Activated CD4-positive, alpha-beta T cell treated with anti-CD3 and anti-CD28 coated beads, Interleukin-2, amount 10 ng/mL, durations not matched to agents 7 days and 5 days (primary cell): Measurements from ENCODE around the gene NPC1. TPM values are rescaled to one million over a fixed set of nuclear protein-coding genes. Genes with fewer than 3 reads are reported as not detected.

ENCODE experiments used
- total RNA-seq, 2 experiments: library from RNA; stranded (reverse); gene quantifications; one replicate each; pipeline ENCODE4 v1.2.3, GENCODE V29; 2021

The NPC1 gene
- total RNA-seq, 2 experiments from 2014 or later, result 33.8 to 37.3 TPM

Other genes starting within 250 kb of the NPC1 start
- 10 to 100 TPM; 55.4 to 69.3 TPM for gene RIOK3, start 133.2 kb downstream of the NPC1 start, total RNA-seq
- 10 to 100 TPM; 56.0 to 66.4 TPM for gene RMC1, start 83.0 kb downstream of the NPC1 start, total RNA-seq
- gene ANKRD29, start 76.4 kb upstream of the NPC1 start, total RNA-seq, result under 1 TPM in 1 of 2 experiments, not detected in 1; 0.25 TPM
- gene LAMA3, start 102.9 kb upstream of the NPC1 start, total RNA-seq, result under 1 TPM; 0.20 to 0.54 TPM